IPS-18a (cell line): ENCODE results near the gene TPST2.

Experiments
- H3K27ac ChIP-seq: one replicate; pipeline ENCODE4 v1.5.1; 2013; ENCODE audit warnings: low read length
- H3K27me3 ChIP-seq: one replicate; pipeline ENCODE4 v1.6.1; 2013; ENCODE audit warnings: mild to moderate bottlenecking, low read length; ENCODE audit not compliant: control insufficient read depth, insufficient read depth
- H3K36me3 ChIP-seq: one replicate; pipeline ENCODE4 v1.6.1; 2013; ENCODE audit warnings: low read depth, low read length; ENCODE audit not compliant: control insufficient read depth
- H3K4me1 ChIP-seq: one replicate; pipeline ENCODE4 v1.6.1; 2013; ENCODE audit warnings: low read depth, low read length; ENCODE audit not compliant: control insufficient read depth
- H3K4me3 ChIP-seq: one replicate; pipeline ENCODE4 v1.5.1; 2013; ENCODE audit warnings: low read length
- H3K9ac ChIP-seq: one replicate; pipeline ENCODE4 v1.6.1; 2013; ENCODE audit warnings: mild to moderate bottlenecking, low read length, moderate library complexity
- H3K9me3 ChIP-seq: one replicate; pipeline ENCODE4 v1.6.1; 2013; ENCODE audit warnings: low read depth, low read length; ENCODE audit not compliant: control insufficient read depth

Gene TPST2

GRCh38 chr22:26576026-26576680, 13.8 kb downstream of the TPST2 start:
- Histone ChIP-seq H3K9me3 (no peaks in the 10 kb centered on the region), H3K4me1 (peaks cover 39% of the 10 kb centered on the region), H3K4me3 (no peak overlapping the region), H3K9ac (no peak overlapping the region), H3K27me3 (no peaks in the 10 kb centered on the region), H3K27ac (no peak overlapping the region), H3K36me3 (peaks cover 4% of the 10 kb centered on the region)

GRCh38 chr22:26574001-26574723, 15.8 kb downstream of the TPST2 start:
- no peak overlapping the region for H3K9ac ChIP-seq
- H3K27ac ChIP-seq, result no peak overlapping the region
- H3K36me3 ChIP-seq, result peaks cover 4% of the 10 kb centered on the region
- H3K4me1 ChIP-seq, result peaks cover 30% of the 10 kb centered on the region
- H3K27me3 ChIP-seq, result no peaks in the 10 kb centered on the region
- no peaks in the 10 kb centered on the region for H3K9me3 ChIP-seq
- no peak overlapping the region for H3K4me3 ChIP-seq

- no peaks in the 10 kb centered on the region for H3K9me3 ChIP-seq
- no peak overlapping the region for H3K9ac ChIP-seq
- H3K4me1 ChIP-seq, result peaks cover 32% of the 10 kb centered on the region
- H3K27me3 ChIP-seq, result no peaks in the 10 kb centered on the region
- no peak overlapping the region for H3K27ac ChIP-seq
- peaks cover 4% of the 10 kb centered on the region for H3K36me3 ChIP-seq
- H3K4me3 ChIP-seq, result no peak overlapping the region
Measured at GRCh38 chr22:26573026-26573662, 16.8 kb downstream of the TPST2 start.

GRCh38 chr22:26570864-26571525, 18.9 kb downstream of the TPST2 start:
- no peaks in the 10 kb centered on the region for H3K27me3 ChIP-seq
- peaks cover 4% of the 10 kb centered on the region for H3K36me3 ChIP-seq
- H3K4me3 ChIP-seq, result no peak overlapping the region
- H3K9ac ChIP-seq, result no peak overlapping the region
- H3K27ac ChIP-seq, result no peak overlapping the region
- H3K9me3 ChIP-seq, result no peaks in the 10 kb centered on the region
- peaks cover 47% of the 10 kb centered on the region for H3K4me1 ChIP-seq

- Histone ChIP-seq H3K27me3 (no peaks in the 10 kb centered on the region), H3K9ac (no peak overlapping the region), H3K36me3 (peaks cover 2% of the 10 kb centered on the region), H3K9me3 (no peaks in the 10 kb centered on the region), H3K27ac (no peak overlapping the region), H3K4me3 (no peak overlapping the region), H3K4me1 (peaks cover 50% of the 10 kb centered on the region)
Measured at GRCh38 chr22:26570115-26570514, 19.8 kb downstream of the TPST2 start.

GRCh38 chr22:26568207-26568706, 21.7 kb downstream of the TPST2 start:
- Histone ChIP-seq H3K27ac (peak overlapping the region; percentile 95), H3K36me3 (peaks cover 6% of the 10 kb centered on the region)

GRCh38 chr22:26567610-26568009, 22.3 kb downstream of the TPST2 start:
- peak overlapping the region; percentile 95 for H3K27ac ChIP-seq

More at GRCh38 chr22:26568207-26568706, 21.7 kb downstream of the TPST2 start:
- Histone ChIP-seq H3K27me3 (no peaks in the 10 kb centered on the region), H3K9me3 (no peaks in the 10 kb centered on the region), H3K4me1 (peaks cover 44% of the 10 kb centered on the region), H3K4me3 (peak overlapping the region; percentile 21), H3K9ac (peak overlapping the region; percentile 40)

GRCh38 chr22:26566994-26567393, 22.9 kb downstream of the TPST2 start:
- Histone ChIP-seq H3K9ac (peak overlapping the region; percentile 40), H3K4me3 (no peak overlapping the region), H3K36me3 (peaks cover 6% of the 10 kb centered on the region), H3K27me3 (no peaks in the 10 kb centered on the region), H3K9me3 (no peaks in the 10 kb centered on the region), H3K27ac (peak overlapping the region; percentile 95), H3K4me1 (peaks cover 43% of the 10 kb centered on the region)

More at GRCh38 chr22:26567610-26568009, 22.3 kb downstream of the TPST2 start:
- H3K9me3 ChIP-seq, result no peaks in the 10 kb centered on the region
- H3K4me3 ChIP-seq, result peak overlapping the region; percentile 21
- peaks cover 6% of the 10 kb centered on the region for H3K36me3 ChIP-seq
- peak overlapping the region; percentile 40 for H3K9ac ChIP-seq
- peaks cover 43% of the 10 kb centered on the region for H3K4me1 ChIP-seq
- H3K27me3 ChIP-seq, result no peaks in the 10 kb centered on the region

GRCh38 chr22:26565889-26566288, 24.0 kb downstream of the TPST2 start:
- no peaks in the 10 kb centered on the region for H3K27me3 ChIP-seq
- H3K9ac ChIP-seq, result no peak overlapping the region
- H3K36me3 ChIP-seq, result peaks cover 6% of the 10 kb centered on the region
- no peaks in the 10 kb centered on the region for H3K9me3 ChIP-seq
- H3K27ac ChIP-seq, result no peak overlapping the region
- H3K4me1 ChIP-seq, result peaks cover 34% of the 10 kb centered on the region
- no peak overlapping the region for H3K4me3 ChIP-seq

- Histone ChIP-seq H3K9me3 (no peaks in the 10 kb centered on the region), H3K27me3 (no peaks in the 10 kb centered on the region), H3K36me3 (peaks cover 6% of the 10 kb centered on the region), H3K4me1 (peaks cover 28% of the 10 kb centered on the region), H3K9ac (no peak overlapping the region), H3K27ac (no peak overlapping the region), H3K4me3 (no peak overlapping the region)
Measured at GRCh38 chr22:26565181-26565580, 24.8 kb downstream of the TPST2 start.

GRCh38 chr22:26564672-26565071, 25.3 kb downstream of the TPST2 start:
- no peak overlapping the region for H3K27ac ChIP-seq
- no peaks in the 10 kb centered on the region for H3K9me3 ChIP-seq
- H3K27me3 ChIP-seq, result no peaks in the 10 kb centered on the region
- peaks cover 32% of the 10 kb centered on the region for H3K4me1 ChIP-seq
- H3K9ac ChIP-seq, result no peak overlapping the region
- H3K36me3 ChIP-seq, result peaks cover 6% of the 10 kb centered on the region
- no peak overlapping the region for H3K4me3 ChIP-seq
